Liver (tissue), 9 donors: Measurements from ENCODE around the gene ALKBH5. TPM values are rescaled to one million over a fixed set of nuclear protein-coding genes. Genes with fewer than 3 reads are reported as not detected.

Experiments
- DNase-seq: peaks from one replicate; pipeline ENCODE4 v3.0.0-alpha.2; 2017; ENCODE audit warnings: low spot score
- H3K27ac ChIP-seq, 2 donors: one replicate each; pipeline ENCODE4 v1.7.0; 2013; ENCODE audit warnings: inconsistent platforms in 2 of 2, low read length in 2 of 2, control low read depth in 1 of 2, low read depth in 1 of 2, mild to moderate bottlenecking in 1 of 2
- H3K27me3 ChIP-seq, 4 donors: one replicate each; pipeline versions ENCODE4 v1.6.1 to v1.7.0; 2013; ENCODE audit warnings: low read length in 3 of 4, inconsistent platforms in 1 of 4, mild to moderate bottlenecking in 1 of 4, moderate library complexity in 1 of 4; ENCODE audit not compliant: control insufficient read depth in 4 of 4, insufficient read depth in 4 of 4
- H3K36me3 ChIP-seq, 4 donors: one replicate each; pipeline versions ENCODE4 v1.6.1 to v1.7.0; 2013; ENCODE audit warnings: low read length in 3 of 4, mild to moderate bottlenecking in 3 of 4, low read depth in 1 of 4, moderate library complexity in 1 of 4; ENCODE audit not compliant: control insufficient read depth in 4 of 4, insufficient read depth in 3 of 4
- H3K4me1 ChIP-seq, 4 donors: one replicate each; pipeline versions ENCODE4 v1.6.1 to v1.7.0; 2013; ENCODE audit warnings: low read length in 3 of 4, mild to moderate bottlenecking in 3 of 4, moderate library complexity in 1 of 4; ENCODE audit not compliant: control insufficient read depth in 4 of 4, insufficient read depth in 4 of 4
- H3K4me3 ChIP-seq, 3 donors: one replicate each; pipeline versions ENCODE4 v1.6.1 to v1.7.0; 2013; ENCODE audit warnings: low read length in 3 of 3, control low read depth in 1 of 3, low read depth in 1 of 3, mild to moderate bottlenecking in 1 of 3
- H3K9ac ChIP-seq, 2 donors: one replicate each; pipeline ENCODE4 v1.7.0; 2013; ENCODE audit warnings: low read length in 2 of 2, mild to moderate bottlenecking in 2 of 2, moderate library complexity in 2 of 2, control low read depth in 1 of 2, low read depth in 1 of 2
- H3K9me3 ChIP-seq, 4 donors: one replicate each; pipeline versions ENCODE4 v1.6.1 to v1.7.0; 2013; ENCODE audit warnings: low read length in 3 of 4; ENCODE audit not compliant: control insufficient read depth in 4 of 4
- EGR1 ChIP-seq, 2 donors: IDR thresholded peaks; 2 replicates each; pipeline ENCODE4 v1.6.1; 2016 to 2018; ENCODE audit warnings: antibody characterized with exemption in 2 of 2, low read depth in 2 of 2
- FOXA1 ChIP-seq: IDR thresholded peaks from 2 replicates; pipeline ENCODE4 v1.6.1; 2016; ENCODE audit warnings: antibody characterized with exemption
- GABPA ChIP-seq, 2 donors: IDR thresholded peaks in 1 of 2; conservative IDR thresholded peaks in 1 of 2; 2 replicates each; pipeline ENCODE4 v1.6.1; 2016; ENCODE audit warnings: antibody characterized with exemption in 2 of 2, mild to moderate bottlenecking in 1 of 2, moderate library complexity in 1 of 2
- HNF4A ChIP-seq, 2 donors: conservative IDR thresholded peaks; 2 replicates each; pipeline ENCODE4 v1.6.1; 2016; ENCODE audit warnings: antibody characterized with exemption in 2 of 2, mild to moderate bottlenecking in 2 of 2
- HNF4G ChIP-seq: IDR thresholded peaks from 2 replicates; pipeline ENCODE4 v1.6.1; 2016; ENCODE audit warnings: antibody characterized with exemption
- JUND ChIP-seq, 2 donors: IDR thresholded peaks; 2 replicates each; pipeline ENCODE4 v1.6.1; 2016; ENCODE audit warnings: antibody characterized with exemption in 2 of 2
- NR2F2 ChIP-seq: IDR thresholded peaks from 2 replicates; pipeline ENCODE4 v1.6.1; 2016; ENCODE audit warnings: antibody characterized with exemption
- RAD21 ChIP-seq, 2 donors: IDR thresholded peaks; 2 replicates each; pipeline ENCODE4 v1.6.1; 2016; ENCODE audit warnings: antibody characterized with exemption in 2 of 2, mild to moderate bottlenecking in 2 of 2
- RXRA ChIP-seq, 2 donors: IDR thresholded peaks; 2 replicates each; pipeline ENCODE4 v1.6.1; 2017 to 2018; ENCODE audit warnings: antibody characterized with exemption in 2 of 2, mild to moderate bottlenecking in 1 of 2
- SP1 ChIP-seq: IDR thresholded peaks from 2 replicates; pipeline ENCODE4 v1.6.1; 2018; ENCODE audit warnings: antibody characterized with exemption, mild to moderate bottlenecking
- TAF1 ChIP-seq: conservative IDR thresholded peaks from 2 replicates; pipeline ENCODE4 v1.6.1; 2016; ENCODE audit warnings: antibody characterized with exemption, mild to moderate bottlenecking
- YY1 ChIP-seq: IDR thresholded peaks from 2 replicates; pipeline ENCODE4 v1.6.1; 2016; ENCODE audit warnings: antibody characterized with exemption, mild to moderate bottlenecking
- WGBS: extraction: QIAGEN DNeasy Blood & Tissue Kit; methylation state at CpG from one replicate; pipeline ENCODE4 v1.1.7; 2013; 5-methylcytosine and 5-hydroxymethylcytosine counted together
- polyA plus RNA-seq, 2 donors: library from polyadenylated mRNA; stranded (reverse) in 1 of 2; unstranded in 1 of 2; fragments of 200-250 nt in 1 of 2; fragments of >200 nt in 1 of 2; fragmentation: Nextera tagmentation in 1 of 2; extraction: Ambion mirVana in 1 of 2; gene quantifications; one replicate each; pipeline versions ENCODE4 v1.2.1 to v1.2.3, GENCODE V29; 2013 to 2015
- total RNA-seq, 2 donors: library from RNA; depleted of rRNA; stranded (reverse); fragments of >200 nt; gene quantifications; one replicate each; pipeline ENCODE4 v1.2.3, GENCODE V29; 2014
- TF ChIP-seq, protein P1 (sequence below): fragments of 150-350 bp; IDR thresholded peaks from 2 replicates; pipeline ENCODE4 v1.5.1; 2017; ENCODE audit warnings: improper control_type of control experiment, low read depth, low read length; ENCODE audit not compliant: missing input control
- TF ChIP-seq, protein P2 (sequence below): IDR thresholded peaks from 2 replicates; pipeline ENCODE4 v1.6.1; 2016; ENCODE audit warnings: antibody characterized with exemption
- TF ChIP-seq, protein P3 (sequence below): IDR thresholded peaks from 2 replicates; pipeline ENCODE4 v1.6.1; 2016; ENCODE audit warnings: antibody characterized with exemption
- TF ChIP-seq, protein P4 (sequence below): IDR thresholded peaks from 2 replicates; pipeline ENCODE4 v1.6.1; 2016; ENCODE audit warnings: antibody characterized with exemption, mild to moderate bottlenecking
- TF ChIP-seq, protein P5 (sequence below): IDR thresholded peaks from 2 replicates; pipeline ENCODE4 v1.6.1; 2016; ENCODE audit warnings: antibody characterized with exemption
- donor health status: healthy.
- donor health status: healthy.
- donor health status: healthy.
- donor health status: healthy.
- donor health status: healthy.

Gene ALKBH5
- total and polyA plus RNA-seq, 4 donors = 30.5 to 67.8 (median 46.3) TPM

DNA sequence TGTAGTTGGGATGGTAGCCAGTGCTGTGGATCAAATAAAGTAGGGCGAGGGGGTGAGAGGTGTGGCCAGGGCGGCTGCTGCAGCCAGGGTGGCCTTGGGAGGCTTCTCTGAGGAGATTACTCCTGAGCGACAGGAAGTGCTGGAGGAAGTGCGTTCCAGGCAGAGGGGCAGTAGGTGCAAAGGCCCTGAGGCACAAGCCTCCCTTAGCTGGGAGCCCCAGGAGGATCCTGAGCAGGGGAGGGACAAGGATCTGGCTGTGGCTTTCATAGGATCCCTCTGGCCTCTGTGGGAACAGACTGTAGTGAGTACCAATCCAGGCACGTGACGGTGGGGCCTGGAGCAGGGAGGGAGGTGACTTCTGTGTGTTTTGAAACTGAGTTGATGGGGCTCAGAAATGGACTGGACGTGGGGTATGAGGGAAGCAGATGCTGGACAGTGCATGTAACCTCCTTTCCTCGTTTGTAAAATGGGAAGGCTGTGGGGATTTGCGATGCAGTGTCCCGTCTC lies 44.6 kb downstream of the ALKBH5 start:
- no peak for DNase-seq
- peaks cover 0 to 15% (median 6%) of the 10 kb centered on the region in 4 donors for H3K4me1 ChIP-seq
- no peak overlapping the region for H3K9ac ChIP-seq
- H3K27ac ChIP-seq = no peak overlapping the region
- no peaks in the 10 kb centered on the region for H3K9me3 ChIP-seq
- H3K36me3 ChIP-seq = no peaks in the 10 kb centered on the region
- H3K4me3 ChIP-seq = no peak overlapping the region
- H3K27me3 ChIP-seq = no peaks in the 10 kb centered on the region
- WGBS = 94% methylated on average over 10 of the region's 10 CpGs
- TF ChIP-seq, protein P1, sequence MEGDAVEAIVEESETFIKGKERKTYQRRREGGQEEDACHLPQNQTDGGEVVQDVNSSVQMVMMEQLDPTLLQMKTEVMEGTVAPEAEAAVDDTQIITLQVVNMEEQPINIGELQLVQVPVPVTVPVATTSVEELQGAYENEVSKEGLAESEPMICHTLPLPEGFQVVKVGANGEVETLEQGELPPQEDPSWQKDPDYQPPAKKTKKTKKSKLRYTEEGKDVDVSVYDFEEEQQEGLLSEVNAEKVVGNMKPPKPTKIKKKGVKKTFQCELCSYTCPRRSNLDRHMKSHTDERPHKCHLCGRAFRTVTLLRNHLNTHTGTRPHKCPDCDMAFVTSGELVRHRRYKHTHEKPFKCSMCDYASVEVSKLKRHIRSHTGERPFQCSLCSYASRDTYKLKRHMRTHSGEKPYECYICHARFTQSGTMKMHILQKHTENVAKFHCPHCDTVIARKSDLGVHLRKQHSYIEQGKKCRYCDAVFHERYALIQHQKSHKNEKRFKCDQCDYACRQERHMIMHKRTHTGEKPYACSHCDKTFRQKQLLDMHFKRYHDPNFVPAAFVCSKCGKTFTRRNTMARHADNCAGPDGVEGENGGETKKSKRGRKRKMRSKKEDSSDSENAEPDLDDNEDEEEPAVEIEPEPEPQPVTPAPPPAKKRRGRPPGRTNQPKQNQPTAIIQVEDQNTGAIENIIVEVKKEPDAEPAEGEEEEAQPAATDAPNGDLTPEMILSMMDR = no peak
- TF ChIP-seq SP1 (no peak), RXRA (IDR thresholded peaks at IDR 0.05) (no peak), NR2F2 (no peak), RAD21 (IDR thresholded peaks at IDR 0.05) (no peak)

DNA sequence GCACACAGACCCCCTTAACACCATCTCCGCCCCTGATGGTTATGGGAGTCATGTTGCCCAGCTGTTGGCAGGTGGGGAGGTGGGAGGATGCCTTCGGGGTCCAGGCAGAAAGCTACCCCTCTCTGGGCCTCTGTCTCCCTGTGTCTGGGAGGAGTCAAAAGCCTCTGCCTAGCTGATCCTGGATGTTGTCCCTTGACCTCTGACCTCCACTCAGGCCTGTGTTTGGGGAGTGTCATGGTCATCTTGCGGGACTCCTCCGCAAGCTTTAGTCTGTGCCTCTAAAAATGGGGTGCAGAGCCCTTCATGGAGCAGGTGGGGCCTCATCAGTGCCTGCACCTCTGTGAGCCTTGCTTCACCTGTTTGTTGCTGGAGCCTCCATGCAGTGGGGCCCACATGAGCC lies 45.6 kb downstream of the ALKBH5 start:
- H3K9ac ChIP-seq = no peak overlapping the region
- H3K27me3 ChIP-seq = no peaks in the 10 kb centered on the region
- no peaks in the 10 kb centered on the region for H3K9me3 ChIP-seq
- no peak overlapping the region for H3K27ac ChIP-seq
- no peak for TF ChIP-seq HNF4G
- TF ChIP-seq RAD21 (IDR thresholded peaks at IDR 0.05) = no peak
- no peak for TF ChIP-seq RXRA (IDR thresholded peaks at IDR 0.05)
- TF ChIP-seq YY1 = no peak
- TF ChIP-seq, protein P2, sequence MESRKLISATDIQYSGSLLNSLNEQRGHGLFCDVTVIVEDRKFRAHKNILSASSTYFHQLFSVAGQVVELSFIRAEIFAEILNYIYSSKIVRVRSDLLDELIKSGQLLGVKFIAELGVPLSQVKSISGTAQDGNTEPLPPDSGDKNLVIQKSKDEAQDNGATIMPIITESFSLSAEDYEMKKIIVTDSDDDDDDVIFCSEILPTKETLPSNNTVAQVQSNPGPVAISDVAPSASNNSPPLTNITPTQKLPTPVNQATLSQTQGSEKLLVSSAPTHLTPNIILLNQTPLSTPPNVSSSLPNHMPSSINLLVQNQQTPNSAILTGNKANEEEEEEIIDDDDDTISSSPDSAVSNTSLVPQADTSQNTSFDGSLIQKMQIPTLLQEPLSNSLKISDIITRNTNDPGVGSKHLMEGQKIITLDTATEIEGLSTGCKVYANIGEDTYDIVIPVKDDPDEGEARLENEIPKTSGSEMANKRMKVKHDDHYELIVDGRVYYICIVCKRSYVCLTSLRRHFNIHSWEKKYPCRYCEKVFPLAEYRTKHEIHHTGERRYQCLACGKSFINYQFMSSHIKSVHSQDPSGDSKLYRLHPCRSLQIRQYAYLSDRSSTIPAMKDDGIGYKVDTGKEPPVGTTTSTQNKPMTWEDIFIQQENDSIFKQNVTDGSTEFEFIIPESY = no peak
- no peak for TF ChIP-seq GABPA (IDR thresholded peaks at IDR 0.05 in 1 of 2, conservative IDR thresholded peaks at IDR 0.05 in 1 of 2)
- TF ChIP-seq JUND (IDR thresholded peaks at IDR 0.05) = no peak
- TF ChIP-seq, protein P3, sequence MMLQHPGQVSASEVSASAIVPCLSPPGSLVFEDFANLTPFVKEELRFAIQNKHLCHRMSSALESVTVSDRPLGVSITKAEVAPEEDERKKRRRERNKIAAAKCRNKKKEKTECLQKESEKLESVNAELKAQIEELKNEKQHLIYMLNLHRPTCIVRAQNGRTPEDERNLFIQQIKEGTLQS = no peak
- TF ChIP-seq FOXA1 = no peak
- no peak for TF ChIP-seq NR2F2
- TF ChIP-seq EGR1 (IDR thresholded peaks at IDR 0.05; ENCODE audit: low read depth in 2 of 2) = no peak
- TF ChIP-seq, protein P4, sequence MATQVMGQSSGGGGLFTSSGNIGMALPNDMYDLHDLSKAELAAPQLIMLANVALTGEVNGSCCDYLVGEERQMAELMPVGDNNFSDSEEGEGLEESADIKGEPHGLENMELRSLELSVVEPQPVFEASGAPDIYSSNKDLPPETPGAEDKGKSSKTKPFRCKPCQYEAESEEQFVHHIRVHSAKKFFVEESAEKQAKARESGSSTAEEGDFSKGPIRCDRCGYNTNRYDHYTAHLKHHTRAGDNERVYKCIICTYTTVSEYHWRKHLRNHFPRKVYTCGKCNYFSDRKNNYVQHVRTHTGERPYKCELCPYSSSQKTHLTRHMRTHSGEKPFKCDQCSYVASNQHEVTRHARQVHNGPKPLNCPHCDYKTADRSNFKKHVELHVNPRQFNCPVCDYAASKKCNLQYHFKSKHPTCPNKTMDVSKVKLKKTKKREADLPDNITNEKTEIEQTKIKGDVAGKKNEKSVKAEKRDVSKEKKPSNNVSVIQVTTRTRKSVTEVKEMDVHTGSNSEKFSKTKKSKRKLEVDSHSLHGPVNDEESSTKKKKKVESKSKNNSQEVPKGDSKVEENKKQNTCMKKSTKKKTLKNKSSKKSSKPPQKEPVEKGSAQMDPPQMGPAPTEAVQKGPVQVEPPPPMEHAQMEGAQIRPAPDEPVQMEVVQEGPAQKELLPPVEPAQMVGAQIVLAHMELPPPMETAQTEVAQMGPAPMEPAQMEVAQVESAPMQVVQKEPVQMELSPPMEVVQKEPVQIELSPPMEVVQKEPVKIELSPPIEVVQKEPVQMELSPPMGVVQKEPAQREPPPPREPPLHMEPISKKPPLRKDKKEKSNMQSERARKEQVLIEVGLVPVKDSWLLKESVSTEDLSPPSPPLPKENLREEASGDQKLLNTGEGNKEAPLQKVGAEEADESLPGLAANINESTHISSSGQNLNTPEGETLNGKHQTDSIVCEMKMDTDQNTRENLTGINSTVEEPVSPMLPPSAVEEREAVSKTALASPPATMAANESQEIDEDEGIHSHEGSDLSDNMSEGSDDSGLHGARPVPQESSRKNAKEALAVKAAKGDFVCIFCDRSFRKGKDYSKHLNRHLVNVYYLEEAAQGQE = no peak
- TF ChIP-seq, protein P5, sequence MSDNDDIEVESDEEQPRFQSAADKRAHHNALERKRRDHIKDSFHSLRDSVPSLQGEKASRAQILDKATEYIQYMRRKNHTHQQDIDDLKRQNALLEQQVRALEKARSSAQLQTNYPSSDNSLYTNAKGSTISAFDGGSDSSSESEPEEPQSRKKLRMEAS = no peak
- no peak for TF ChIP-seq TAF1
- TF ChIP-seq HNF4A (conservative IDR thresholded peaks at IDR 0.05) = no peak
- no peak overlapping the region for H3K4me3 ChIP-seq
- peaks cover 0 to under 1% (median 0%) of the 10 kb centered on the region in 4 donors for H3K36me3 ChIP-seq
- DNase-seq = no peak
- peaks cover 0 to 15% (median 6%) of the 10 kb centered on the region in 4 donors for H3K4me1 ChIP-seq
- WGBS = 81% methylated on average over 4 of the region's 4 CpGs
